CD8-positive, alpha-beta memory T cell (primary cell): Measurements from ENCODE around the gene BEX4. TPM values are rescaled to one million over a fixed set of nuclear protein-coding genes. Genes with fewer than 3 reads are reported as not detected.
"Not testable (repeated sequence)": the region's sequence is repeated elsewhere in the genome, so short reads cannot be mapped to it uniquely, and the experiment has no call there.

ENCODE experiments used
- CTCF ChIA-PET: fragments of 350-600 bp; sonication (Branson Sonifier 250); formaldehyde crosslinking; loops from one replicate; lab custom pipeline; 2021; ENCODE audit warnings: antibody characterized with exemption; lab: Charles Lee
- POLR2A ChIA-PET: fragments of 350-600 bp; sonication (Branson Sonifier 250); formaldehyde crosslinking; loops from one replicate; lab custom pipeline; 2021; ENCODE audit warnings: antibody characterized with exemption; lab: Charles Lee
- DNase-seq, 5 donors: peaks; one replicate each; pipeline versions ENCODE4 v3.0.0 to v3.0.0-alpha.2; 2020 to 2022; ENCODE audit warnings: mixed read lengths in 1 of 5
- H3K27ac ChIP-seq: one replicate; pipeline ENCODE4 v1.7.0; 2013; ENCODE audit warnings: low read depth, mild to moderate bottlenecking, low read length, moderate library complexity
- H3K27me3 ChIP-seq: 2 replicates; pipeline ENCODE4 v1.7.0; 2013; ENCODE audit warnings: low read length, mild to moderate bottlenecking; ENCODE audit not compliant: insufficient read depth, poor library complexity, severe bottlenecking
- H3K36me3 ChIP-seq: 2 replicates; pipeline ENCODE4 v1.7.0; 2013; ENCODE audit warnings: mild to moderate bottlenecking, low read length, moderate library complexity; ENCODE audit not compliant: insufficient read depth
- H3K4me1 ChIP-seq: 2 replicates; pipeline ENCODE4 v1.7.0; 2013; ENCODE audit warnings: mild to moderate bottlenecking, low read length, moderate library complexity; ENCODE audit not compliant: insufficient read depth
- H3K4me3 ChIP-seq: 2 replicates; pipeline ENCODE4 v1.7.0; 2013; ENCODE audit warnings: mild to moderate bottlenecking, low read length
- H3K9me3 ChIP-seq: 2 replicates; pipeline ENCODE4 v1.7.0; 2013; ENCODE audit warnings: mild to moderate bottlenecking, low read length
- H3K27ac Mint-ChIP-seq, 8 donors: one replicate each; pipeline ENCODE4 v1.8.0; 2020 to 2021; ENCODE audit warnings: mixed read lengths in 8 of 8, mild to moderate bottlenecking in 6 of 8, inconsistent platforms in 3 of 8, moderate library complexity in 3 of 8
- H3K27me3 Mint-ChIP-seq, 2 donors: one replicate each; pipeline ENCODE4 v1.8.0; 2020 to 2021; ENCODE audit warnings: mixed read lengths in 2 of 2, mild to moderate bottlenecking in 1 of 2, moderate library complexity in 1 of 2
- H3K36me3 Mint-ChIP-seq, 3 donors: one replicate each; pipeline ENCODE4 v1.8.0; 2020 to 2021; ENCODE audit warnings: mixed read lengths in 3 of 3, inconsistent platforms in 1 of 3, mild to moderate bottlenecking in 1 of 3
- H3K4me1 Mint-ChIP-seq, 3 donors: one replicate each; pipeline ENCODE4 v1.8.0; 2020 to 2021; ENCODE audit warnings: mixed read lengths in 3 of 3, inconsistent platforms in 1 of 3, mild to moderate bottlenecking in 1 of 3
- H3K4me3 Mint-ChIP-seq, 7 donors: one replicate each; pipeline ENCODE4 v1.8.0; 2020 to 2021; ENCODE audit warnings: mixed read lengths in 7 of 7, mild to moderate bottlenecking in 6 of 7, moderate library complexity in 4 of 7, inconsistent platforms in 2 of 7
- H3K9me3 Mint-ChIP-seq, 5 donors: one replicate each; pipeline ENCODE4 v1.8.0; 2020 to 2022; ENCODE audit warnings: mixed read lengths in 5 of 5, mild to moderate bottlenecking in 3 of 5, moderate library complexity in 2 of 5, inconsistent platforms in 1 of 5
- polyA plus RNA-seq: library from polyadenylated mRNA; unstranded; fragments of 300-500 nt; fragmentation: Illumina TruSeq; gene quantifications from one replicate; pipeline ENCODE4 v1.2.3, GENCODE V29; 2021
- total RNA-seq, 2 experiments: library from RNA; stranded (reverse); gene quantifications; one replicate each; pipeline ENCODE4 v1.2.3, GENCODE V29; 2021

The BEX4 gene
- total and polyA plus RNA-seq, 3 experiments from 2014 or later = 11.5 to 60.6 (median 12.6) TPM

GRCh38 chrX:103215425-103215991 is 600 bp downstream of the BEX4 start:
- Mint-ChIP-seq H3K4me1 (peaks cover 5 to 19% (median 11%) of the 10 kb centered on the region in 3 donors), H3K9me3 (no peaks in the 10 kb centered on the region), H3K4me3 (peak overlapping the region; percentile 70 to 90 (median 77)), H3K27me3 (peaks cover 8 to 12% of the 10 kb centered on the region in 2 donors), H3K27ac (peak overlapping the region in 7 of 8 donors; percentile 33 to 90 (median 68)), H3K36me3 (peaks cover 0 to 10% (median 3%) of the 10 kb centered on the region in 3 donors)
- CTCF ChIA-PET = no interaction called here
- Histone ChIP-seq H3K9me3 (no peaks in the 10 kb centered on the region), H3K4me3 (peak overlapping the region; percentile 53), H3K36me3 (no peaks in the 10 kb centered on the region), H3K27ac (peak overlapping the region; percentile 86), H3K27me3 (no peaks in the 10 kb centered on the region), H3K4me1 (peaks cover 4% of the 10 kb centered on the region)
- POLR2A ChIA-PET = interaction anchor here (0.8 to 1.0 kb wide), 2 partner anchors 33 to 40 kb away, joined by 3 to 4 read pairs; partner anchors contain the start of gene TCEAL8
- peak; percentile 6 to 70 (median 44) for DNase-seq

- no peaks in the 10 kb centered on the region for H3K9me3 ChIP-seq
- CTCF ChIA-PET = no interaction called here
- no peak overlapping the region for H3K27ac ChIP-seq
- peaks cover 10 to 31% of the 10 kb centered on the region in 2 donors for H3K27me3 Mint-ChIP-seq
- H3K27me3 ChIP-seq = no peaks in the 10 kb centered on the region
- no peaks in the 10 kb centered on the region for H3K9me3 Mint-ChIP-seq
- no peak for DNase-seq
- no peaks in the 10 kb centered on the region for H3K36me3 ChIP-seq
- POLR2A ChIA-PET = no interaction called here
- no peaks in the 10 kb centered on the region for H3K4me1 ChIP-seq
- H3K36me3 Mint-ChIP-seq = peaks cover 0 to 10% (median 3%) of the 10 kb centered on the region in 3 donors
- H3K27ac Mint-ChIP-seq = no peak overlapping the region
- H3K4me1 Mint-ChIP-seq = peaks cover 2 to 11% (median 5%) of the 10 kb centered on the region in 3 donors
- H3K4me3 Mint-ChIP-seq = no peak overlapping the region
- no peak overlapping the region for H3K4me3 ChIP-seq
Measured at GRCh38 chrX:103220511-103221323, 5.8 kb downstream of the BEX4 start.

- H3K36me3 Mint-ChIP-seq, H3K4me3 ChIP-seq, H3K36me3 ChIP-seq, H3K27ac Mint-ChIP-seq, POLR2A ChIA-PET, H3K27me3 ChIP-seq, DNase-seq, H3K4me1 Mint-ChIP-seq, CTCF ChIA-PET, H3K4me1 ChIP-seq, H3K9me3 Mint-ChIP-seq, H3K27ac ChIP-seq, H3K9me3 ChIP-seq, H3K4me3 Mint-ChIP-seq: not testable (repeated sequence)
- H3K27me3 Mint-ChIP-seq = peaks cover 4 to 26% of the 10 kb centered on the region in 2 donors
Measured at GRCh38 chrX:103225918-103226317, 11.0 kb downstream of the BEX4 start.

DNA sequence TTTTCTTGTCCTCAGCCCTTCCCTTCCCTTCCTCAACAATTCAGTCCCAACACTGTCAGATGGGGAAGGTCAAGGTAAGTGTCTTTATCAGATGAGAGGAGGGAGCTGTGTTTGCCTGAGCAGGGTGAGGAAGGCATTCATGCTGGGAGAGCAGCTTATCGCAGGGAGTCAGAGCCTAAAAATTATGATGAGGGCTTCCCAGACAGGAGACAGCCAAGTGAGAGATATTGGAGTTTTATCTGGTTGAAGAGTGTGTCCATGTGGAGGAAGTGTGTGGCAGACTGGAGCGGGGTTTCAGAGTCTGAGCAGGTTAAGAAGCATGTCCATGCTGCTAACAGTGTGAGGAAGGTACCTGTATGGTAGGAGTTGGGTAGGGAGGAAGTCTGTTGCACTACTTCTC is 18.4 kb downstream of the BEX4 start:
- no peaks in the 10 kb centered on the region for H3K4me1 Mint-ChIP-seq

DNA sequence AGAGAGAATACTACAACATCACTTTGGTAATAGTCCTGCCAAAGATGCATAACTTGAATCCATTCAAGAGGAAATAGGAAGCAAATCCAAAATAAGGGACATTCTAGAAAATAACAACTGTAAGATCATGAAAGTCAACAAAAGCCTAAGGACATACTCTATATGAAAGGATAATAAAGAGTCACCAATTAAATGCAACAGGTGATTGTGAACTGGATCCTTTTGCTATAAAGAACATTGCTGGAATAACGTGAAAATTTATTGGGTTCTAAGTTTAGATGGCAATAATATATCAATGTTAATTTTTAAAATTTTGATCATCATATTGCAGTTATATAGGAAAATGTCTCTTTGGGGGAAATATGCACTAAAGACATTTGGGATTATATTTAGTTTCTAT is 20.0 kb downstream of the BEX4 start:
- Histone ChIP-seq H3K27ac (no peak overlapping the region), H3K9me3 (no peaks in the 10 kb centered on the region), H3K4me1 (no peaks in the 10 kb centered on the region), H3K36me3 (no peaks in the 10 kb centered on the region), H3K4me3 (no peak overlapping the region), H3K27me3 (no peaks in the 10 kb centered on the region)
- H3K9me3 Mint-ChIP-seq = no peaks in the 10 kb centered on the region
- no peak for DNase-seq
- CTCF ChIA-PET = no interaction called here
- H3K36me3 Mint-ChIP-seq = no peaks in the 10 kb centered on the region
- peaks cover 2 to 13% of the 10 kb centered on the region in 2 donors for H3K27me3 Mint-ChIP-seq
- POLR2A ChIA-PET = no interaction called here
- no peak overlapping the region for H3K27ac Mint-ChIP-seq
- no peak overlapping the region for H3K4me3 Mint-ChIP-seq
- H3K4me1 Mint-ChIP-seq = no peaks in the 10 kb centered on the region

More for the DNA sequence above, 18.4 kb downstream of the BEX4 start:
- Mint-ChIP-seq H3K27ac (no peak overlapping the region), H3K27me3 (peaks cover 3 to 13% of the 10 kb centered on the region in 2 donors), H3K9me3 (no peaks in the 10 kb centered on the region), H3K4me3 (no peak overlapping the region), H3K36me3 (no peaks in the 10 kb centered on the region)
- DNase-seq = no peak
- Histone ChIP-seq H3K9me3 (no peaks in the 10 kb centered on the region), H3K4me3 (no peak overlapping the region), H3K27me3 (no peaks in the 10 kb centered on the region), H3K27ac (no peak overlapping the region), H3K36me3 (no peaks in the 10 kb centered on the region), H3K4me1 (no peaks in the 10 kb centered on the region)
- CTCF ChIA-PET = no interaction called here
- POLR2A ChIA-PET = no interaction called here

- POLR2A ChIA-PET, H3K36me3 Mint-ChIP-seq, H3K27ac ChIP-seq: not testable (repeated sequence)
Measured at GRCh38 chrX:103235608-103236007, 20.7 kb downstream of the BEX4 start.

DNA sequence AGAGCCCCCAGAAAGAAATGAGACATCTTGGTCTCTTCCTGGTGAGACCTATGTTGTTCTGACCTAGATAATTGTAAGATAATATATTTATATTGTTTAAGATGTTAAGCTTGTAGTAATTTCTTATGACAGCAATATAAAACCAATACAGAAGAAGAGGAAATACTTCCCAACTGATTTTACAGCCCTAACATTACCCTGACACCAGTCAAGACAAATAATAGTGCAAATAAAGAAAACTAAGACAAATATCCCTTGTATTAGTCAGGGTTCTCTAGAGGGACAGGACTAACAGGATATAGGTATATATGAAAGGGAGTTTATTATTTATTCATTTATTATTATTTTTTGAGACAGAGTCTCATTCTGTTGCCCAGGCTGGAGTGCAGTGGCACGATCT is 21.4 kb downstream of the BEX4 start:
- Histone ChIP-seq H3K4me3 (no peak overlapping the region), H3K27ac (no peak overlapping the region), H3K27me3 (no peaks in the 10 kb centered on the region), H3K4me1 (no peaks in the 10 kb centered on the region), H3K36me3 (no peaks in the 10 kb centered on the region), H3K9me3 (no peaks in the 10 kb centered on the region)
- no peak for DNase-seq
- POLR2A ChIA-PET = no interaction called here
- CTCF ChIA-PET = interaction anchor here (0.5 kb wide), 1 partner anchor 7 kb away, joined by 3 read pairs; no protein-coding TSS in a partner anchor
- peaks cover 0 to 10% of the 10 kb centered on the region in 2 donors for H3K27me3 Mint-ChIP-seq
- no peak overlapping the region for H3K27ac Mint-ChIP-seq
- H3K4me1 Mint-ChIP-seq = no peaks in the 10 kb centered on the region
- H3K4me3 Mint-ChIP-seq = no peak overlapping the region
- no peaks in the 10 kb centered on the region for H3K9me3 Mint-ChIP-seq
- H3K36me3 Mint-ChIP-seq = no peaks in the 10 kb centered on the region

More at GRCh38 chrX:103235608-103236007, 20.7 kb downstream of the BEX4 start:
- H3K9me3 ChIP-seq, CTCF ChIA-PET, H3K36me3 ChIP-seq, H3K27me3 ChIP-seq, H3K4me3 ChIP-seq, DNase-seq, H3K9me3 Mint-ChIP-seq, H3K27ac Mint-ChIP-seq, H3K4me3 Mint-ChIP-seq, H3K4me1 ChIP-seq, H3K4me1 Mint-ChIP-seq: not testable (repeated sequence)
- peaks cover 0 to 13% of the 10 kb centered on the region in 2 donors for H3K27me3 Mint-ChIP-seq

DNA sequence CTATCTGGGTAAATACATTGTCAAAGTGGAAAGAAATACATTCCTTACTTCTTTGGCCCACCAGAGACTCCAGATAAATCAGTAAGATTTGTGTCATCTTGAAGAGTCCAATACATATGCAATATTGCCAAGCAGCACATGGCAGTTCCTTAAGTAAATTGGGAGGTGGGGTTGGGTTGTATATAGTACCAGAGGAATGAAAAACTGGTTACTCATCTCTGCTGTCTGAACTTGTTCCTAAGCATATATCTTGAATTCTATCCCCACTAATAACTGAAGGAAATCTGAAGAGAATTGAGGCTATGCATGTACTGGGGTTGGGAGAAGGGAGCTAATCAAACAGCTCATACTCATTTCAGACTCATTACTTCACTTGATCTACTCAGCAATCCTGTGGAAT is 25.2 kb downstream of the BEX4 start:
- Mint-ChIP-seq H3K36me3 (no peaks in the 10 kb centered on the region), H3K27ac (no peak overlapping the region), H3K4me3 (no peak overlapping the region), H3K9me3 (no peaks in the 10 kb centered on the region), H3K27me3 (peaks cover 9 to 18% of the 10 kb centered on the region in 2 donors), H3K4me1 (no peaks in the 10 kb centered on the region)
- Histone ChIP-seq H3K4me1 (no peaks in the 10 kb centered on the region), H3K4me3 (no peak overlapping the region), H3K9me3 (no peaks in the 10 kb centered on the region), H3K27me3 (no peaks in the 10 kb centered on the region), H3K27ac (no peak overlapping the region), H3K36me3 (no peaks in the 10 kb centered on the region)
- ChIA-PET CTCF (no interaction called here), POLR2A (no interaction called here)
- DNase-seq = no peak
